Measurements from ENCODE around the gene IRS1. TPM values are rescaled to one million over a fixed set of nuclear protein-coding genes. Genes with fewer than 3 reads are reported as not detected.

The IRS1 gene
- total RNA-seq, 1 experiment from 2014 or later: 15.0 TPM

- no peak overlapping the region for H4K8ac ChIP-seq (replicated peaks; ENCODE audit: insufficient read length, low read depth, low read length)
- peaks cover 5% of the 10 kb centered on the region for H3K79me1 ChIP-seq (ENCODE audit: insufficient read depth, low read depth, low read length, poor library complexity, severe bottlenecking)
- H3K14ac ChIP-seq (ENCODE audit: insufficient read depth, low read length): no peak overlapping the region
- H2AK5ac ChIP-seq (ENCODE audit: insufficient read length, low read length): no peak overlapping the region
- no peak overlapping the region for H3K9ac ChIP-seq (ENCODE audit: extremely low read depth, insufficient read length, low read length)
- H3K4me1 ChIP-seq (ENCODE audit: insufficient read depth, low read length): peaks cover 2% of the 10 kb centered on the region; the same call in 1 of the 2 replicates
- Mint-ChIP-seq H3K36me3 (ENCODE audit: insufficient read depth in 1 of 3, low read depth in 3 of 3) (peaks cover 23 to 36% (median 34%) of the 10 kb centered on the region in 3 experiments), H3K4me1 (peaks cover 37 to 49% of the 10 kb centered on the region in 2 experiments), H3K4me3 (peak overlapping the region; percentile 48 to 72), H3K27me3 (ENCODE audit: low read depth) (peaks cover 1% of the 10 kb centered on the region; the same call in 1 of the 2 replicates), H3K9me3 (peaks cover 0 to 4% of the 10 kb centered on the region in 2 experiments; a peak in 3 of 5 replicates), H3K27ac (0 out of 7 replicates have a peak overlapping the region, but pooled peaks of 1 of the 3 experiments have one; percentile 10)
- H3K4me2 ChIP-seq (ENCODE audit: insufficient read depth, insufficient read length, low read length): peak overlapping the region; percentile 59
- H3K4ac ChIP-seq (ENCODE audit: low read depth, low read length): no peak overlapping the region
- WGBS (ENCODE audit: extremely low coverage, insufficient read length, low lambda C conversion rate): no CpG with 5 or more reads among the region's 9 CpGs
- DNase-seq: no peak
- peaks cover 8% of the 10 kb centered on the region; the same call in 1 of the 2 replicates for H3K79me2 ChIP-seq (ENCODE audit: insufficient read depth, low read length)
- H3K56ac ChIP-seq (ENCODE audit: insufficient read length, low read depth, low read length): no peak overlapping the region
- H2BK15ac ChIP-seq (ENCODE audit: low read depth, low read length): no peak overlapping the region
- no peak overlapping the region for H3T11ph ChIP-seq (ENCODE audit: low read length)
- H4K20me1 ChIP-seq (ENCODE audit: control insufficient read depth, insufficient read depth, insufficient read length): no peaks in the 10 kb centered on the region
- no peak overlapping the region for H4K91ac ChIP-seq (ENCODE audit: insufficient read length, low read depth, low read length)
- H3K23me2 ChIP-seq (ENCODE audit: insufficient read length, low read depth, low read length, poor library complexity, severe bottlenecking): peaks cover 20% of the 10 kb centered on the region
- no peak overlapping the region for H3K23ac ChIP-seq (ENCODE audit: insufficient read length, low read depth, low read length)
- no peak for TF ChIP-seq CTCF (conservative IDR thresholded peaks at IDR 0.05)
- H3K18ac ChIP-seq (ENCODE audit: insufficient read length, low read depth, low read length): no peak overlapping the region
- H3K27ac ChIP-seq (ENCODE audit: insufficient read length, low read depth, low read length): no peak overlapping the region
- no peak overlapping the region for H2BK20ac ChIP-seq (ENCODE audit: low read depth, low read length, poor library complexity, severe bottlenecking)
- no peak overlapping the region for H4K5ac ChIP-seq (ENCODE audit: insufficient read length, low read depth, low read length)
- no peak overlapping the region for H2BK120ac ChIP-seq (ENCODE audit: low read depth, low read length, poor library complexity, severe bottlenecking)
- no peaks in the 10 kb centered on the region for H3K27me3 ChIP-seq (ENCODE audit: insufficient read depth, low read length)
- no peak overlapping the region for H2BK12ac ChIP-seq (ENCODE audit: insufficient read length, low read depth, low read length)
- no peaks in the 10 kb centered on the region for H3K9me3 ChIP-seq (ENCODE audit: control insufficient read depth, low read depth, low read length)
- no peak overlapping the region for H2BK5ac ChIP-seq (ENCODE audit: insufficient read length, low read length)
- H2AFZ ChIP-seq (ENCODE audit: low read length): no peak overlapping the region
These were observed 4.9 kb downstream of the IRS1 start for GRCh38 chr2:226794751-226795171.

Data from H9 (cell line).